ENCODE results near the gene C1orf87.
A peak's percentile ranks its signal among the peaks of the same experiment; 100 is the strongest.

C1orf87 gene

DNA sequence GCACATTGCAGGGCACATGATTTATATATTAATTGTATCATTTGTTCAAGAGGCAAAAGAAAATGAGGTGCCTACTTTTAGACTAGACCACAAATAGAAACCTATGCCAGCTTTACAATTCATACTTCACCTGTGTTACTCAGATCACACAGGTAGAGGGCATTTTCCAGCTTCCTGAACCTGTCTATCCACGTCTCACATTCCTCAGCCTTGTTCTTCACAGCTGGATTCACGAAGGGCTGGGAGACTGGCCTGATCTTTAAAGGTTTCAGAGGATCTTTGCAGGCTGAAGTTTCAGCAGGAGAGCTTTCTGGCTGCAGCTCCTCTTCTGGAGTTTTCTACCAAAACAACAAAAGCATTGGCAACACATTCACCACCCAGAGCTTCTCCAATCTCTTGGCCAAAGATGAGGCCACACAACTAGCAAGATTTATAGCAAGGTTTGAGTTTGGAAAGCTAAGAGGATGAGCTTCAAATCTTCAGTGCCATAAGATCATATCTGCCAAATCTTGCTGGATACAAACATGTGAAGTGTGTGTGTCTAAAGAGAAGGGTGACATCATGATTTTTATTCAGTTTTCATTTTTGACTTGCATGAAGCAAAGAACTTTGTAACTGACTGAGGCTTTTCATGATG is 76.0 kb downstream of the C1orf87 start:
- TF ChIP-seq FOXP2 (optimal IDR thresholded peaks at IDR 0.05; ENCODE audit: control extremely low read depth, extremely low read length, insufficient read depth) = no peak
- TF ChIP-seq POLR2AphosphoS5 (IDR thresholded peaks at IDR 0.05; ENCODE audit: borderline replicate concordance, low read depth, low read length) = no peak
- TF ChIP-seq EZH2 (IDR thresholded peaks at IDR 0.05) = no peak
- H3K9ac ChIP-seq (ENCODE audit: insufficient read length) = no peak overlapping the region
- DNase-seq (ENCODE audit: low read depth, low spot score) = no peak
- no peak overlapping the region for H3K4me3 ChIP-seq
- no peaks in the 10 kb centered on the region for H3K36me3 ChIP-seq (ENCODE audit: insufficient read depth, low read length)
- H3K27ac ChIP-seq = no peak overlapping the region
- no peaks in the 10 kb centered on the region for H3K9me3 ChIP-seq (ENCODE audit: low read depth, low read length)

DNA sequence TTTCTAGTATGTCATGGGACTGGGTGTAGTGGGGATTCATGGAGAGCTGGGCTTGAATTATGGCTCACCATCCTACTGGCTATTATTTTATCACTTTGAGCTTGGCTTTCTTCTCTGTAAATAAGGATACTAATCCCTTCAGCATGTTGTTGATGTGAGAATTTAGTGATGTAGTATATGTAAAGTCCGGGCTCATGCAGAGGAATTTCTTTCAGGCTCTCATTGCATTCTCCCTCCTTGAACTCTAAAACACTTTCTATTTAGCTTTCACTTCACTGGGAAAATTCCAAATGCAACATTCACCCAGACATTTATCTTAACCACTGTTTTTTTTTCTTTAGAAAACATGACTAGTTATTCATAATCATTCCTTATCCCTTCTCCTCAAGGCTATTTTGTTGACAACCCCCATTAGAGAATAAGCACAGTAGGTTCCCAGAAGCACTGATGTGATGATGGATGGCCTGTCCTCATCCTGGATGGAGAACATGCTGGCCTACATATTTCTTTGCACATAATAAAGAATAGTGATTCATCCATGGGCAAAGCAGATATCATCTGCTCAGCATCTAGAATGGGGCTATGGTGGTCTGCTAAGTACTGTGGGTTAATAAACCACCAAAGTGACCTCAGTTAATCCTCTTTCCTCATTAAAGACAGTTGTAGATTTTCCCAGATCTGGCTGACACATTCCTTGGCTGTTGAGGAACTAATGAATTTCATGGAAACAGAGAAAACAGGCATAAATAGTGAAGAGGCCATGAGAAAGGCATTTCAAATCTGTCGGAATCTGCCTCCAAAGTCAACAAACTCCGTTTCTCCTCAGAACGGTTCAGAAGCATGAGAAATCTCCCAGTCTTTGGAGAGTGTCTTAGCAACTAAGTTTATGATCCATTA is 79.0 kb downstream of the C1orf87 start:
- Histone ChIP-seq H3K9me3 (ENCODE audit: low read depth, low read length) (no peaks in the 10 kb centered on the region), H3K4me3 (no peak overlapping the region), H3K36me3 (ENCODE audit: insufficient read depth, low read length) (no peaks in the 10 kb centered on the region), H3K27ac (no peak overlapping the region), H3K9ac (ENCODE audit: insufficient read length) (no peak overlapping the region)
- no peak for DNase-seq (ENCODE audit: low read depth, low spot score)
- TF ChIP-seq FOXP2 (optimal IDR thresholded peaks at IDR 0.05; ENCODE audit: control extremely low read depth, extremely low read length, insufficient read depth) (no peak), POLR2AphosphoS5 (IDR thresholded peaks at IDR 0.05; ENCODE audit: borderline replicate concordance, low read depth, low read length) (no peak), EZH2 (IDR thresholded peaks at IDR 0.05) (no peak)

DNA sequence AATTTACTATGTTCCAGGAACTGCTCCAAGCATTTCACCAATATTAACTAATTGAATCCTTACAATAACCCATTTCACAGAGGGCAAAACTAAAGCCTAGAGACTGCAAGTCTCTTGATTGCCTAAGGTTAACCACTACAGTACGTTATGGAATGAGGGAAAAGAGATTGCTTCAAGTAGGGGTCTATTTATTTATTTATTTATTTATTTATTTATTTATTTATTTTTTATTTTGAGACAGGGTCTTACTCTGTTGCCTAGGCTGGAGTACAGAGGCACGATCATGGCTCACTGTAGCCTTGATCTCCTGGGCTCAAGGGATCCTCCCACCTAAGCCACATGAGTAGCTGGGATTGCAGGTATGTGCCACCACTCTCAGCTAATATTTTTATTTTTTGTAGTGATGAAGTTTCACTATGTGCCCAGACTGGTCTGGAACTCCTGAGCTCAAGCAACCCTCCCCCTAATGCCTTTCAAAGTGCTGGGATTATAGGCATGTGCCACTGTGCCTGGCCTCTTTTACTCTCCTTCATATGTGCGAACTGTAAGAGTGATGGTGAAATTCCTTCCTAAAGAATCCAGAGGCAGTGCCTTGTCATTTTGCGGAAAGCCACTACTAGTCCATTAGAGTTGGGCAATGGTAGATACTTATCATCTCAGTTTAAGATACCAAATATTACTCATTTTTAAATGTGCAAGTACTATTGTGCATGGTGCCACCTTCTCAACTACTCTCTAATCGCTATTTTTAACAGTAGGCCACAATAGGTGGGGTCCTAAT is 81.3 kb downstream of the C1orf87 start:
- H3K4me3 ChIP-seq = no peak overlapping the region
- H3K9me3 ChIP-seq (ENCODE audit: low read depth, low read length) = no peaks in the 10 kb centered on the region
- no peaks in the 10 kb centered on the region for H3K36me3 ChIP-seq (ENCODE audit: insufficient read depth, low read length)
- H3K27ac ChIP-seq = no peak overlapping the region
- TF ChIP-seq EZH2 (IDR thresholded peaks at IDR 0.05) (no peak), POLR2AphosphoS5 (IDR thresholded peaks at IDR 0.05; ENCODE audit: borderline replicate concordance, low read depth, low read length) (no peak), FOXP2 (optimal IDR thresholded peaks at IDR 0.05; ENCODE audit: control extremely low read depth, extremely low read length, insufficient read depth) (no peak)
- H3K9ac ChIP-seq (ENCODE audit: insufficient read length) = no peak overlapping the region
- DNase-seq (ENCODE audit: low read depth, low spot score) = no peak

DNA sequence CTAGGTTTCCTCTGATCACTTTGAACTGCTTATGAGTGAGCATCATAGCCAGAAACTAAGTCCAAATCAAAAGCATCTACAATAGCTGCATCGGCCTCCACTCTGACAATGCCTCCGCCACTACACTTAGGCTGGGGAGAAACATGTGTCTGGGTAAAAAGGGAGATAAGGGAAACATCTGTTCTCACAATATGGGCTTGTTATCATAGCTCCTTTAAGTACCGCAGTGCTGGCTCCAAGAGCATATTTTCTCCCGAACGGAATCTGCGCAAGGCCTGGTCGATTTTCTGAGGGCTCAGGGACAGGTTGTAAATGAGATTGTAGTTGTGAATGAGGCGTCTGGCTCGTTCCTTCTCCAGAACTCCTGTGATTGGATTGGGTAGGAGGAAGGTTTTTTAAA is 83.1 kb downstream of the C1orf87 start:
- Histone ChIP-seq H3K9me3 (ENCODE audit: low read depth, low read length) (no peaks in the 10 kb centered on the region), H3K9ac (ENCODE audit: insufficient read length) (no peak overlapping the region), H3K36me3 (ENCODE audit: insufficient read depth, low read length) (no peaks in the 10 kb centered on the region), H3K27ac (no peak overlapping the region), H3K4me3 (no peak overlapping the region)
- DNase-seq (ENCODE audit: low read depth, low spot score) = no peak
- TF ChIP-seq POLR2AphosphoS5 (IDR thresholded peaks at IDR 0.05; ENCODE audit: borderline replicate concordance, low read depth, low read length) (no peak), EZH2 (IDR thresholded peaks at IDR 0.05) (no peak)

DNA sequence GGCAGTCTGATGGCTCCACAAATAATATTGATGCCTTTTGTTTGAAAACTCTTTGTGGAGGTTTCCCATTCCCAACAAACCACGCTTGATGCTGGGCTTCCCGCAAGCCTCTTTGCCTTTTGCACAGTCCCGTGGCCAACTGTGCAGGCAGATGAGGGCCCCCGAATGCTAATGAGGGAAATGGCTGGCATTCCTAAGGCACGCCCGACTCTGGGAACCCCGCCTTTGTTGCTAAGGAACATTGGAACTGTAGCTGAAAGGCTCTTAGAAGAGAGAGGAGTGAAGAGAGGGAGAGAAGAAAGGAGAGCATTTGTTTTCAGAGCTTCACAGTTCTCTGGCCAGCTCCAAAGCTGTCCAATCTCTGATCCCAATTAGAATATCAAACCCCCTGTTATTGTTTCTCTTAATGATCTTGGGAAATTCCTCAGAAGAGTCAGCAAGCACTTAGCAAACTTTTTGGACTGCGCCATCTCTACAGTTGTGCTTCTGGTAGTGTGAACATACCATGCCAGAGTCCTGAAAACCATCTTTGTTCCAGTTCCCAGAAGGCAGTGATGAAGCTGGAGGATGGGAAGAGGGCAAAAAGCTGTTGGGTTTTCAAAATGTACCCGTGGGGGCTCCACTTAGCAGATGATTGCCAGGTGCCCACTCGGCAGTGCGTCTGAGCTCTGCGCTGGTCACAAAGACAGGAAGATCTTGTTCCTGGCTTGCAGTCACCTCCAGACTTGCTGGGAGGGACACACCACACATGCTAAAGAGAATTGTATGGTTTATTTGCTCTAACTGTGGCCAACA is 86.9 kb downstream of the C1orf87 start:
- Histone ChIP-seq H3K9me3 (ENCODE audit: low read depth, low read length) (no peaks in the 10 kb centered on the region), H3K9ac (ENCODE audit: insufficient read length) (no peak overlapping the region), H3K4me3 (peak overlapping the region; percentile 62), H3K36me3 (ENCODE audit: insufficient read depth, low read length) (no peaks in the 10 kb centered on the region), H3K27ac (0 out of 2 replicates have a peak overlapping the region, but pooled peaks have one; percentile 42)
- DNase-seq (ENCODE audit: low read depth, low spot score) = no peak
- TF ChIP-seq FOXP2 (optimal IDR thresholded peaks at IDR 0.05; ENCODE audit: control extremely low read depth, extremely low read length, insufficient read depth) (no peak), POLR2AphosphoS5 (IDR thresholded peaks at IDR 0.05; ENCODE audit: borderline replicate concordance, low read depth, low read length) (no peak), EZH2 (IDR thresholded peaks at IDR 0.05) (no peak)

DNA sequence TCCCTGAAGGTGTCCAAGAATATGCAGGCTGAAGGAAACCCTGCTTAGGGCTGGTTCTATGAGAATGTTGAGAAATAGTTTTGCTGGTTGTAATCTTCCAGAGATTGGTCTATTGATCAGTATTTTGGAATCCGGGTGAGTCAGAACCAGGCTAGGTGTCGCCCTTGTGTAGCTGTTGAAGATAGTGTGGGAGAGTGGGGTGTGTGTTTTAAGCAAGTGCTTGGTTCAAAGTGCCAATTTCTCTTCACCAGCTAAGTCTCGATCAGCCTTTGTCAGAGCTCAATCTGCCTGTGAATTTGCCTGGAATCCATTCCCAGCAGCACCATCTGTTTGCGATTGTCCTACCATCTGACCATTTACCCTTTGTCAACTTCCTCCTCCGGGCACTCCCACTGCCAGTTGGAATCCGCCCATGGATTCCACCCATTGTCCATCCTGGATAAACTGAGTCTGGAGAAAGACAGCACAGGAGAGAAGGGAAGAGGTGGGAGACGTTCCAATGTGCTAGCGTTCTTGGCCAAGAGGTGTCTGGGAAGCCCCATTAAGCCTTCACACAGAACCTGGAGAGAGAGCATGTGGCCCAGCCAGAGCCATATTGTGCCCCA is 87.6 kb downstream of the C1orf87 start:
- peak overlapping the region; percentile 62 for H3K4me3 ChIP-seq

DNA sequence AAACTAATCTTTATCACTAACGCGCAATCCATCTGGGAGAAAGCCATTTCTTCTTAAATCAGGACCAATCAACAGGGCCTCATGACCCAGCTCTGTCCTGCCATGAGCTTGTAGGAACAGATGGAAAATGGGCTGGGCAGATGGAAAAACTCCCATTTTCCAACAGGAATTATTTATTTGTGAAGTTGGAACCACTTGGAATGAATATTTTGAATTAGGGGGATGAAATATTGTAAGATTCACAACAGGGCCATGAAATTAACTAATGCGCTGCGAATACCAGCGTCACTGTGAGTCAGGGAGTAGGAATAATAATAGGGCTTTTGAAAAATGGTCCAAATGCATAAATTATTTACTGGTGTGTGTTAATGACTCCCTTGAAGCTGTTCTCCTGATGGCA is 93.9 kb downstream of the C1orf87 start:
- Histone ChIP-seq H3K36me3 (ENCODE audit: insufficient read depth, low read length) (no peaks in the 10 kb centered on the region), H3K9ac (ENCODE audit: insufficient read length) (no peak overlapping the region), H3K27ac (no peak overlapping the region), H3K9me3 (ENCODE audit: low read depth, low read length) (no peaks in the 10 kb centered on the region), H3K4me3 (no peak overlapping the region)
- TF ChIP-seq FOXP2 (optimal IDR thresholded peaks at IDR 0.05; ENCODE audit: control extremely low read depth, extremely low read length, insufficient read depth) = no peak
- no peak for TF ChIP-seq EZH2 (IDR thresholded peaks at IDR 0.05)
- TF ChIP-seq POLR2AphosphoS5 (IDR thresholded peaks at IDR 0.05; ENCODE audit: borderline replicate concordance, low read depth, low read length) = no peak
- DNase-seq (ENCODE audit: low read depth, low spot score) = no peak

More for the DNA sequence above, 87.6 kb downstream of the C1orf87 start:
- H3K27ac ChIP-seq = no peak overlapping the region
- H3K36me3 ChIP-seq (ENCODE audit: insufficient read depth, low read length) = no peaks in the 10 kb centered on the region
- DNase-seq (ENCODE audit: low read depth, low spot score) = no peak
- no peak overlapping the region for H3K9ac ChIP-seq (ENCODE audit: insufficient read length)
- H3K9me3 ChIP-seq (ENCODE audit: low read depth, low read length) = no peaks in the 10 kb centered on the region
- TF ChIP-seq POLR2AphosphoS5 (IDR thresholded peaks at IDR 0.05; ENCODE audit: borderline replicate concordance, low read depth, low read length) (no peak), EZH2 (IDR thresholded peaks at IDR 0.05) (no peak), FOXP2 (optimal IDR thresholded peaks at IDR 0.05; ENCODE audit: control extremely low read depth, extremely low read length, insufficient read depth) (no peak)

Data from SK-N-MC (cell line).